ENCODE data around the gene PDZD7. TPM values are rescaled to one million over a fixed set of nuclear protein-coding genes. Genes with fewer than 3 reads are reported as not detected.

Gene PDZD7
- total and polyA plus RNA-seq, 2 of the 8 experiments (the other 6 are each of a cell fraction or from before 2014, with no cell fraction given) = 0.88 to 1.6 TPM

GRCh38 chr10:100969187-100970075, 61.5 kb downstream of the PDZD7 start, which contains the start of gene SEMA4G (continued):
- TF ChIP-seq JUN (IDR thresholded peaks at IDR 0.05; ENCODE audit: low read depth, low read length) = no peak
- TF ChIP-seq CTBP2 (IDR thresholded peaks at IDR 0.05; ENCODE audit: borderline replicate concordance, insufficient read depth, insufficient read length, low read length) = no peak
- no peak for TF ChIP-seq ATF2 (IDR thresholded peaks at IDR 0.05; ENCODE audit: low read length)
- no peak for TF ChIP-seq GTF2F1 (IDR thresholded peaks at IDR 0.05; ENCODE audit: borderline replicate concordance, low read depth, low read length)
- no peak for TF ChIP-seq SIN3A (conservative IDR thresholded peaks at IDR 0.05 in 1 of 2, IDR thresholded peaks at IDR 0.05 in 1 of 2; ENCODE audit: low read depth in 1 of 2, low read length in 2 of 2)
- no peak for TF ChIP-seq RNF2 (IDR thresholded peaks at IDR 0.05; ENCODE audit: borderline replicate concordance, low read depth, low read length, missing control alignments, poor library complexity, severe bottlenecking)
- no peak for TF ChIP-seq BACH1 (IDR thresholded peaks at IDR 0.05; ENCODE audit: low read length)
- no peak for TF ChIP-seq POU5F1 (IDR thresholded peaks at IDR 0.05; ENCODE audit: low read depth, low read length)

All from H1 (cell line).